Measurements from ENCODE around the gene B3GNT5.

B3GNT5 gene, protein sequence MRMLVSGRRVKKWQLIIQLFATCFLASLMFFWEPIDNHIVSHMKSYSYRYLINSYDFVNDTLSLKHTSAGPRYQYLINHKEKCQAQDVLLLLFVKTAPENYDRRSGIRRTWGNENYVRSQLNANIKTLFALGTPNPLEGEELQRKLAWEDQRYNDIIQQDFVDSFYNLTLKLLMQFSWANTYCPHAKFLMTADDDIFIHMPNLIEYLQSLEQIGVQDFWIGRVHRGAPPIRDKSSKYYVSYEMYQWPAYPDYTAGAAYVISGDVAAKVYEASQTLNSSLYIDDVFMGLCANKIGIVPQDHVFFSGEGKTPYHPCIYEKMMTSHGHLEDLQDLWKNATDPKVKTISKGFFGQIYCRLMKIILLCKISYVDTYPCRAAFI

GRCh38 chr3:183252973-183253527 is at the start of gene B3GNT5:
Gene B3GNT5, plus strand, starts transcription at chr3:183253253. Its CDS starts 16,546 bp downstream, at chr3:183269799.
- no peak for DNase-seq (ENCODE audit: low read depth)

- no peak for DNase-seq (ENCODE audit: low read depth)
These were observed 49.4 kb upstream of the B3GNT5 start for GRCh38 chr3:183203670-183204069.

DNA sequence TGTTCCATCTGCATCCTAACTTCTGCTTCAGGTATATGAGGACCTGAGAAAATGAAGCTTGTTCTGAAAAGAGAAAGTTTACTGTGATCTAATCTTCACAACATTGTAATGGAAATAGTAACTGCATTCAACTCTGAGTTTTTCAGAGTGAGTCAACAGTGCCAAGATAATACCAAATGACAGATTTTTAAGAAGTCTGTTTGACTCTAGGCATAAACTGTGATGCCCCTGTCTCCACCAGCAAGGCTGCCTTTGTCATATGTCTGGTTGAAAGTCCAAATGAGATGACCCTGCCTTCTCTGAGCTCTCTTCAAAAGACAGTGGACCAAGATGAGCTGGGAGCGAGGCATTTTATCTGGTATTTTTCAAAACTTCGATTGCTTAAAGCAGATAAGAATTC is 44.8 kb upstream of the B3GNT5 start:
- no peak for DNase-seq (ENCODE audit: low read depth)

DNA sequence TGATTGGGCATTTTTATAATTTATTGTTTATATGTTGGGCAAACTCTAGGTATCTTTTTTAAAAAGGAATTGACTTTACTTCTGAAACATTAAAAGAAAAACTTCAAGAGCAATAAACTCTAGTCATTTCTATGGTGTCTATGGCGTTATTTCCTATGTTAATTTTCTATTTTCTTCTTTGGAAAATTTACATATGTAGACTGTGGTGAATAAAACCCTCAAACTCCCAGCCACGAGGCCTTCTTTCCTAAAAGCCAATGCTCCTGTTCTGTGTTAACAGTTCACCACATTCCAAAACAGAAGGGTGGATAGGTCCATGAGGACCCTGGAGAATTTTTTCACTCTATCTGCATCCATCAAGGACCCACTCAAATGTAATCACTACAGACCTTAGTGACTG is 44.3 kb upstream of the B3GNT5 start:
- no peak for DNase-seq (ENCODE audit: low read depth)

- no peak for DNase-seq (ENCODE audit: low read depth)
These were observed 42.7 kb upstream of the B3GNT5 start for GRCh38 chr3:183210341-183210740.

GRCh38 chr3:183210862-183211341 is 42.2 kb upstream of the B3GNT5 start:
- DNase-seq (ENCODE audit: low read depth), result no peak

DNA sequence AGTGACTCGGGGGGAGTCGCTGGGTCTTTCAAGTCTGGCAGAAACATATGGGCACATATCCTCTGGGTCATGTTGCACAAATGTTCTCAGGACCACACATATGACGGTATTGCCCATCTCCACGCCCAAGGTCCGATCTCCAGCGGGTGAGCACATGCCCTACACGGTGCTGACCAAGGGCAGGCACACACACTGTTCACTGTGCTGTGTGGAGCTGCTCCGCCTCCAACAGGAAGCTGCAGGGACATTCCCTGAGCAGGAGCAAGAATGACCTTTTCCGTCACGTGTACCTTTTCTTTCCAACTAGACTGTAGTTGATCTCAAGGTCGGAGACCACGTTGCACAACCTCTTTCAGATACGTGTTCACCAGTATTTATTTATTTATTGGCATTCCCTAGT is 41.7 kb upstream of the B3GNT5 start:
- DNase-seq (ENCODE audit: low read depth), result no peak

GRCh38 chr3:183212096-183212495 is 41.0 kb upstream of the B3GNT5 start:
- no peak for DNase-seq (ENCODE audit: low read depth)

GRCh38 chr3:183212565-183212964 is 40.5 kb upstream of the B3GNT5 start:
- no peak for DNase-seq (ENCODE audit: low read depth)

DNA sequence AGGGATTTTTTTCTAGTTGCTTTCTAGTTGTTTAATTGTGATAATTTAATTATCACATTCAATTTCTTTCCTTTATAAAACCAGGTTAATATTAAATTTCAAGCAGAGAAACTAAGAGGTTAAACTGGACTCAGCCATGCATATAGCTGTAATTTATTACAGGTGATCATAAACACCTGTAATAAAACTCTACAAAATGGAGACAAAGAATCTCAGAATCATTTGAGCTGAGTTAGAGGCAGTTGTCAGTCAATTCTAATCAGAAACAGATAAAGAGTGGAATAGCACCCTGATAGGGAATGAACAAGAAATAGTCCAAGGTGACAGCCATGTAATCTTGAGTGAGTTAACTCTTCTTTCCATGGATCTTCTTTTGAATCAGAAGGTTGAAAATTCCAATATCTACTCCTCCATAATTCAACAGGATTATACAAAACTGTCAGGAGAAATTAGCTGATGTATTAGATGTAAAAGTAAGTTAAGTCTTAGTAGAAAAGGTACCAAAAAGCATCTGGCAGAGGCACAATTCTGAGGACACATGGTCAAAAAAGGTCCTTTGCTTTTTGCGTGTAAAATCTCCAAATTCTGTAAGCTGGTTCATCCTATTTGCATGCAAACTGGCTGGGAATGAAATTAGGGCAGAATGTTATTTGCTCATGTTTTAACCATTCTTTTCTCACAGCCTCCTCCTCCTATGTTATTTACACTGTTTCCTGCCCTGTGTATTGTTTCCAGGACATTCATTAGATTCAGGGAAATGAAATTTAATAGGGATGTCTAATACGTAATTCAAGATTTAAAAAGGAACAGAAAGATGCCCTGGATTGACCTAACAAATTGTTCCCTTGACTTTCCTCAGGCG is 39.4 kb upstream of the B3GNT5 start:
- no peak for DNase-seq (ENCODE audit: low read depth)

GRCh38 chr3:183214277-183214612 is 38.8 kb upstream of the B3GNT5 start:
- DNase-seq (ENCODE audit: low read depth), result no peak

DNA sequence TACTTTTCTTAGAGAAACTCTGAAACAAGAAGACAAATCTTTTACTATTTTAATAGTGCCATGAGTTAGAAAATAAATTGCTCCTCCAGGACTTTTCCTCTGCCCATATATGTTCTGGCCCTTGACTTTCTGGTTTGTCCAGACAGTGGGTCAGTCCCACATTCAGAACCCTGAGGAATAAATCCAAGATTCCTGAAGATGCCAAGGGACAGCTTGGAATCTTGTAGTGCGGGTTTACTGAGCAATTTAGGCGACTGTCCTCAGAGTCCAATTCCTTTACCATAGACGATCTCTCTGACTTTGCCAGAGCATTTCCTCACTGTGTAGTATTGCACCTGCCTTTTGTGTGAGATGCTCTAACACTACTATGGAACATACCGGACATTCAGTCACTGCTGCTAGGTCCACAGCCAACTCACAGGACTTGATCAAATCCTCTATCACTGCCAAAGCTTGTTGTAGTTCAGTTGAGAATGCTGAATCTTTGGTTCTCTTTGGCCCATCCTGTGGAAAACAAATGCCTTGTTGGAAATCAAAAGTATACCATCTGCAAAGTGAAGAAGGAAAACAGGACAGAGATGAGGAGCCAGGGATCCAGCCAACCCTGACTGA is 37.4 kb upstream of the B3GNT5 start:
- DNase-seq (ENCODE audit: low read depth), result no peak

GRCh38 chr3:183217548-183218332 is 35.3 kb upstream of the B3GNT5 start:
- DNase-seq (ENCODE audit: low read depth), result no peak

GRCh38 chr3:183218826-183219225 is 34.2 kb upstream of the B3GNT5 start:
- DNase-seq (ENCODE audit: low read depth), result no peak

DNA sequence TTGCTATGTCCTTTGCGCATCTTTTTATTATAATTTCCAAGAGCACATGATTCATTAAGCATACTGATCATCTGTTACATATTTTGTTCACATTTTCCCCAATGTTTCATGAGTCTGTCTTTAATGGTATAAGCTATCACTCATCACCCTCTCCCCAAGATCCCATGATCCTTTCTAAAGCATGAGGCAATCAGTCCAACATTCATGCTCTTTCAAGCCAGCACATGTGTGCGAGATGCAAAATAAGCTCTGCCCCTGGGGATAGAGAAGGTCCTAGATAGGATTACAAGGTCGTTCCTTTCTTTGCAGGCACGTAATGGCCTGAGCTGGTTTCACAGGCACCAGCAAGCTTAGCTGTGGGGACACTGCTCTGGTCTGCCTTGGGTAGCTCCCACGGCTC is 32.2 kb upstream of the B3GNT5 start:
- no peak for DNase-seq (ENCODE audit: low read depth)

DNA sequence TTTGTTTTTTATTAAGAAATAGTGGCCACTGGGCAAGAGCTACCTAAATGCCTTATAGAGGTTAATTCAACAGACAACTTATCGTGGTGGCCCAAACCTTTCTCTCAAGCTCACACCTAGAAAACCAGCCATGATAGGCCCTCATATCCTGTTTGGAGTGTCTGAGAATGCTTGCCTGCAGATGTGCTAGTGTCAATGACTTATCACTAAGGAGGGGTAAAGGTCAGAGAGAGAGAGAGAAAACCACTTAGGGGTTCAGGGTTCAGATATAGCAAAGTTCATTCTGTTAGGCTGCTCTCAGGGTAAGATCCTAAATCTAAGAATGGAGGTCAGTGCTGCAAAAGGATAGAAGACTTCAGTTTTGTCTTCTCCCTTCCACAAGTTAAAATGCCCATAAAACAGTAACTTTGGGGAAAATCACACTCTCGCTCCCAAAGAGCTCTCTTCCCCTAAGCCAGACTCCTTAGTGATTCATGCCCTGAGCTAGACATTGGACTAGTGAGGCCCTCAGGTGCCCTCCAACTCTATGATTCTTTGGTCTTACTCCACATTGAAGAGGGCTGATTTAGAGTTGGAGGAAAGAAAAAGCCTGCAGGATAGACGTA is 30.3 kb upstream of the B3GNT5 start:
- no peak for DNase-seq (ENCODE audit: low read depth)

DNA sequence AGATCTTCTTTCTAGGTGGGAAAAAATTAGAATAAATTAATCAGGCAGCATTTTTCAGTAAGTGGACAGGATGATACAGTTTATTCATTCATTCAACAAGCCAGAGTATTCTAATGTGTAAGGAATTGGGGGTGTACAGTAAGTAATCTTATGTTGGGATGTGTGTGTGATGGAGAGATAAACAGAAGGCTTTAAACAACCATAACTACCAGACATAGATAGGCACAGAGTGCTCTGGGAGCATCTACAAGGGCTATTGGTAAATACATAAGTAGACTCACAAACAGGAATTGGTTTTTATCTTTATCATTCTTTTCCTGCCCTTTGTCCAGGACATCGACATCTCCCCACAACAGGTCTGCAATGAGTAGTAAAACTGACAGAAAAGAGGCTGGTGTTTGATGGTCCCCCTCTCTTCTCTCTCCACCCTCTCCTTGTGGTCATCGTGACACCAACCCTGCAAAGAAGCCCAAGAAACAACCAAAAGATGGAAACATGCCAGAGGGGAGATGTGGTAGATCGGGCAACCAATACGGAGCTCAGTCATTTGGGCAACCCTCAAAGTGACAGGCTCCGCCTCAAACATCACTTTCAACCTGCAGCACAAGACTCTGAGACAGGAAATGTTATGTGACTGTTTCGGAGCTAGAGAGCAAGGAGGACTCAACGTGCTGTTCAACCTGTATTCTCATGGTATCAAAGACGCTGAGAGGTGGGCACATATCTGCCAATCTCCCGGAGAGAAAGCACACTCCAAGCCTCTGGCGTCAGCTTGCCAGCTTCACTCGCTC is 28.7 kb upstream of the B3GNT5 start:
- DNase-seq (ENCODE audit: low read depth), result no peak

- DNase-seq (ENCODE audit: low read depth), result no peak
These were observed 26.6 kb upstream of the B3GNT5 start for GRCh38 chr3:183226333-183226890.

DNA sequence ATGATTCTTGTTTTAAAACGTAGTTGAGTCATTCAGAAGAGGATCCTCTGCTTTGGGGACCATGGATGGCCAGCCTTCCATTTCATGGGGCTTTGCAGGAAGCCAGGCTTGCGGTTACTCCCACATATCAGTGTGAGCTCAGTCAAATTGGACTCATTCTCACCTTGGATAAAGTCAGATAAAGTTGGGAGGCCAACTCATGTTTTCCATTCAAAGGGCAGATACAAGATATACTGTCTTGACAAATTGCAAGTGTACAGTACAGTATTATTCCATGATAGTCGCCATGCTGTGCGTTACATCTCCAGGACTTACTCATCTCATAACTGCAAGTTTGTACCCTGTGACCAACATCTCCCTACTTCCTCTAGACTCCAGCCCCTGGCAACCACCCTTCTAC is 25.5 kb upstream of the B3GNT5 start:
- DNase-seq (ENCODE audit: low read depth), result no peak

- no peak for DNase-seq (ENCODE audit: low read depth)
These were observed 23.9 kb upstream of the B3GNT5 start for GRCh38 chr3:183229178-183229577.
